GM10266 (cell line): Measurements from ENCODE around the gene CELF1.
A peak's percentile ranks its signal among the peaks of the same experiment; 100 is the strongest.

Experiments
- DNase-seq: peaks from one replicate; pipeline ENCODE4 v3.0.0; 2012; ENCODE audit errors: extremely low spot score
- CTCF ChIP-seq: IDR thresholded peaks from 2 replicates; pipeline ENCODE4 v1.5.1; 2012; ENCODE audit warnings: mild to moderate bottlenecking, low read depth; ENCODE audit not compliant: control insufficient read depth, insufficient read depth; ENCODE audit errors: missing control alignments

The CELF1 gene

DNA sequence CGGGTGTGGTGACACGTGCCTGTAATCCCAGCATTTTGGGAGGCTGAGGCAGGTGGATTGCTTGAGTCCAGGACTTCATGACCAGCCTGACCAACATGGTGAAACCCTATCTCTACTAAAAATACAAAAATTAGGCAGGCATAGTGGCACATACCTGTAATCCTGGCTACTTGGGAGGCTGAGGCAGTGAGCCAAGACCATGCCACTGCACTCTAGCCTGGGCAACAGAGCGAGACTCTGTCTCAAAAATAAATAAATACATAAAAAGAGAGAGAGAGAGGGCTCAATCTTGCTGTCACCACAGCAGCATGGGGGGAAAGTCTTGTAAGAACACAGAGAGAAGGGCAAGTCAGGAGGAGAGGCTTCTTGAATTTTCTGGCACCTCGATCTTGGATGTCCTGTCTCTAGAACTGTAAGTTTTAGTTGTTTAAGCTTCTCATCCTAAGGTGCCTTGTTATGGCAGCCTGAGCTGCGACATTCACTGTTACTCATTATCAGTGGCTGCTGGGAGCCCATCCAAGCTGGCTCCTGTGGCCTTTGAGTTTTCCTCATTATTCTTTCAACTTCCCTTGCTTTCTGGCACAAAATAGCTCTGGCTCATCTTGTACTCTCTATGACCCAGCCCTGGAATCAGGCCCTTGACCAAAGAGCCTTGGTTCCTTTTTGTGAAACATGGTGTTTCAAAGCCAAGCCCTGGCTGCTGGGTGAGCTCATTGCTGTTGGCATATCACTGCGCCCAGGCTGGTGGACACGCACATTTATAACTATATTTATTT lies 118.7 kb downstream of the CELF1 start:
- TF ChIP-seq CTCF = no peak
- no peak for DNase-seq

DNA sequence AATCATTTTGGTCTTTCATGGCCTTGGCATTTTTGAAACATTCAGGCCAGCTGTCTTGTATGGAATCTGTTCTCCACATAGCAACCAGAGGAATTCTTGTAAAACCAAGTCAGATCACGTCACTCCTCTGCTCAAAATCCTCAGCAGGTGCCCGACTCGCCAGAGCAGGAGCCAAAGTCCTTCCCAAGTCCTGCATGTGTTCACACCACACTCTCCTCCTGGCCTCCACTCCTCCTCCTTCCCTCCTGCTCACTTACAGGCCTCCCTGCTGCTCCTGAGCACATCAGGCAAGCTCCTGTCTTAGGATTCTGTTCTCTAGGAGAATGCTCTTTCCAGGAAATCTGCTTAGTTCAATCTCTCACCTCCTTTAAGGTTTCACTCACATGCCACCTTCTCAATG lies 119.8 kb downstream of the CELF1 start:
- no peak for DNase-seq
- TF ChIP-seq CTCF = no peak

DNA sequence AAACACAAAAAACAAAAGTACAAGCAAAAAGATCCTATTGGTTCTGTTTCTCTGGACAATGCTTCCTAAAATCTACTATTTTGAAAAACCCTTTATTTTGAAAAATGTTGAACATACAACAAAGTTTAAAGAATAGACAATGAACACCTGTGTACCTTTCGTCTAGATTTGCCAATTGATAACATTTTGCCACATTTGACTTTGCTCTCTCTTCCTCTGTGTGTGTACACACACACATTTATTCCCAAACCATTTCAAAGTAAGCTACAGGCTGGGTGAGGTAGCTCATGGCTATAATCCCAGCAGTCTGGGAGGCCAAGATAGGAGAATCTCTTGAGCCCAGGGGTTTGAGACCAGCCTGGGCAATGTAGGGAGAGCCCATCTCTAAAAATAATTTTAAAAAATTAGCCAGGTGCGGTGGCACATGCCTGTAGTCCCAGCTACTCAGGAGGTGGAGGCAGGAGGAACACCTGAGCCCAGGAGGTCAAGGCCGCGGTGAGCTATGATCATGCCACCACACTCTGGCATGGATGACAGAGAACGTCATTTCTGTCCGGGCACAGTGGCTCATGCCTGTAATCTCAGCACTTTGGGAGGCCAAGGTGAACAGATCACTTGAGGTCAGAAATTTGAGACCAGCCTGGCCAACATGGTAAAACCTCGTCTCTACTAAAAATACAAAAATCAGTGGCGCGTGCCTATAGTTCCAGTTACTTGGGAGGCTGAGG lies 121.4 kb downstream of the CELF1 start:
- no peak for TF ChIP-seq CTCF
- DNase-seq = no peak

DNA sequence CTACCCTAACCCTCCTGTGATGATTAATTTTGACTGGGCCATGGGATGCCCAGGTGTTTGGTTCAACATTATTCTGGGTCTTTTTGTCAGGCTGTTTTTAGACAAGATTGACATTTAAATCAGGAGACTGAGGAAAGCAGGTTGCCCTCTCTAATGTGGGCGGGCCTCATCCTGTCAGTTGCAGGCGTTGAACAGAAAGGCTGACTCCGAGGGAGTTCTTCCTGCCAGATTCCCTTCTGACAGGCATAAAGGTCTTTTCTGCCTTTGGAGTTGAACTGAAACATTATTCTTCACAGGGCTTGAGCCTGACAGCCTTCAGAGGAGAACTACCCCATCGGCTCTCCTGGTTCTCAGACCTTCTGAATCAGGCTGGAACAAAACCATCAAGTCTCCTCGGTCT lies 122.4 kb downstream of the CELF1 start:
- no peak for TF ChIP-seq CTCF
- no peak for DNase-seq

GRCh38 chr11:47426062-47426956 lies 126.6 kb downstream of the CELF1 start, which contains the start of gene PSMC3:
Gene PSMC3 (minus strand): TSS chr11:47426439. CDS start chr11:47426279, 160 bp downstream.
- TF ChIP-seq CTCF = no peak
- DNase-seq = peak; percentile 94

- no peak for DNase-seq
- no peak for TF ChIP-seq CTCF
Measured at GRCh38 chr11:47425611-47426010, 127.3 kb downstream of the CELF1 start.
